Kidney (tissue), 14 donors: ENCODE data around the gene PGLYRP1. TPM values are rescaled to one million over a fixed set of nuclear protein-coding genes. Genes with fewer than 3 reads are reported as not detected.

Experiments
- DNase-seq, 5 donors: peaks; one replicate each; pipeline ENCODE4 v3.0.0-alpha.2; 2013 to 2020
- FAIRE-seq: peaks from 2 replicates; lab custom pipeline; 2012; peaks lifted over from hg19 to GRCh38; lab: Jason Lieb, UNC
- H3K27ac ChIP-seq, 2 donors: one replicate each; pipeline ENCODE4 v1.7.0; 2013; ENCODE audit warnings: low read depth in 2 of 2, low read length in 2 of 2, inconsistent platforms in 1 of 2
- H3K27me3 ChIP-seq: one replicate; pipeline ENCODE4 v1.7.1; 2013; ENCODE audit warnings: low read length, inconsistent platforms; ENCODE audit not compliant: control insufficient read depth, insufficient read depth
- H3K36me3 ChIP-seq, 3 donors: one replicate each; pipeline versions ENCODE4 v1.7.0 to v1.7.1; 2013; ENCODE audit warnings: low read length in 3 of 3, control low read depth in 1 of 3, inconsistent platforms in 1 of 3; ENCODE audit not compliant: insufficient read depth in 3 of 3, control insufficient read depth in 2 of 3
- H3K4me1 ChIP-seq, 3 donors: one replicate each; pipeline versions ENCODE4 v1.7.0 to v1.7.1; 2013; ENCODE audit warnings: low read length in 3 of 3, inconsistent platforms in 1 of 3, low read depth in 1 of 3; ENCODE audit not compliant: control insufficient read depth in 2 of 3, insufficient read depth in 2 of 3
- H3K4me3 ChIP-seq, 3 donors: one replicate each; pipeline versions ENCODE4 v1.7.0 to v1.8.1; 2013; ENCODE audit warnings: low read length in 3 of 3, control low read depth in 1 of 3, inconsistent platforms in 1 of 3
- H3K9ac ChIP-seq, 3 donors: one replicate each; pipeline versions ENCODE4 v1.7.0 to v1.7.1; 2013; ENCODE audit warnings: low read length in 3 of 3, control low read depth in 1 of 3, inconsistent platforms in 1 of 3
- H3K9me3 ChIP-seq, 3 donors: one replicate each; pipeline versions ENCODE4 v1.7.0 to v1.7.1; 2013; ENCODE audit warnings: low read length in 3 of 3, control low read depth in 1 of 3, inconsistent platforms in 1 of 3; ENCODE audit not compliant: control insufficient read depth in 2 of 3, insufficient read depth in 1 of 3
- CTCF ChIP-seq: IDR thresholded peaks from 3 replicates; pipeline ENCODE4 v1.5.1; 2012; ENCODE audit warnings: mild to moderate bottlenecking, moderate library complexity, borderline replicate concordance; ENCODE audit not compliant: insufficient read depth; ENCODE audit errors: extremely low read depth
- intact Hi-C: fragments of 100-400 bp; cut with DNase I; formaldehyde crosslinking; loops from one replicate; pipeline ENCODE4 v1.11.1; 2022
- polyA plus RNA-seq: library from polyadenylated mRNA; stranded (reverse); fragments of 350-450 nt; fragmentation: Illumina TruSeq; extraction: RNeasy Lipid Tissue Mini Kit (QIAGEN cat#74804); gene quantifications from one replicate; pipeline ENCODE4 v1.2.3, GENCODE V29; 2014; ENCODE audit warnings: low read depth, low replicate concordance; ENCODE audit not compliant: insufficient read depth
- total RNA-seq: library from RNA; stranded (reverse); fragmentation: NEBNext Ultra II Directional; extraction: Animal tissue kit (Norgen Biotek cat#: 25700); gene quantifications from one replicate; pipeline ENCODE4 v1.2.1, GENCODE V29; 2021
- donor health status: control.
- donor health status: control.
- donor health status: control.
- donor health status: control.
- donor health status: control.
- donor health status: DM: yes; HTN: yes; CAD: no.
- donor health status: Normal renal cell carcinoma (clear cell type).

Gene PGLYRP1
- total and polyA plus RNA-seq, 2 donors from 2014 or later: not detected

GRCh38 chr19:46018729-46019251 lies 4.1 kb downstream of the PGLYRP1 start:
- peak in 1 of 5 donors; percentile 65 for DNase-seq
- Histone ChIP-seq H3K4me1 (peaks cover 0 to 16% (median 0%) of the 10 kb centered on the region in 3 donors), H3K36me3 (no peaks in the 10 kb centered on the region), H3K9me3 (no peaks in the 10 kb centered on the region), H3K4me3 (no peak overlapping the region), H3K9ac (no peak overlapping the region), H3K27me3 (peaks cover 7% of the 10 kb centered on the region), H3K27ac (no peak overlapping the region)
- intact Hi-C loops: no loop called here
- no peak for FAIRE-seq
- no peak for TF ChIP-seq CTCF

- no peak for TF ChIP-seq CTCF
- DNase-seq (peak in 1 of 5 donors; percentile 65), FAIRE-seq (no peak)
- Histone ChIP-seq H3K27ac (no peak overlapping the region), H3K9ac (no peak overlapping the region), H3K4me3 (no peak overlapping the region), H3K4me1 (peaks cover 0 to 16% (median 0%) of the 10 kb centered on the region in 3 donors), H3K9me3 (no peaks in the 10 kb centered on the region), H3K36me3 (no peaks in the 10 kb centered on the region), H3K27me3 (peaks cover 7% of the 10 kb centered on the region)
- intact Hi-C loops: no loop called here
Measured at GRCh38 chr19:46017874-46018675, 4.8 kb downstream of the PGLYRP1 start.

GRCh38 chr19:46017095-46017429 lies 5.8 kb downstream of the PGLYRP1 start:
- no peak for FAIRE-seq
- TF ChIP-seq CTCF: no peak
- Histone ChIP-seq H3K9me3 (no peaks in the 10 kb centered on the region), H3K27ac (no peak overlapping the region), H3K27me3 (peaks cover 7% of the 10 kb centered on the region), H3K4me3 (no peak overlapping the region), H3K36me3 (no peaks in the 10 kb centered on the region), H3K9ac (no peak overlapping the region), H3K4me1 (peaks cover 0 to 16% (median 0%) of the 10 kb centered on the region in 3 donors)
- intact Hi-C loops: no loop called here
- DNase-seq: peak in 1 of 5 donors; percentile 72
